ENCODE measurements around the gene OS9. TPM values are rescaled to one million over a fixed set of nuclear protein-coding genes. Genes with fewer than 3 reads are reported as not detected.

Gene OS9
- polyA plus RNA-seq, 2 of the 4 experiments (the other 2 are of a cell fraction) = 128 to 183 TPM

DNA sequence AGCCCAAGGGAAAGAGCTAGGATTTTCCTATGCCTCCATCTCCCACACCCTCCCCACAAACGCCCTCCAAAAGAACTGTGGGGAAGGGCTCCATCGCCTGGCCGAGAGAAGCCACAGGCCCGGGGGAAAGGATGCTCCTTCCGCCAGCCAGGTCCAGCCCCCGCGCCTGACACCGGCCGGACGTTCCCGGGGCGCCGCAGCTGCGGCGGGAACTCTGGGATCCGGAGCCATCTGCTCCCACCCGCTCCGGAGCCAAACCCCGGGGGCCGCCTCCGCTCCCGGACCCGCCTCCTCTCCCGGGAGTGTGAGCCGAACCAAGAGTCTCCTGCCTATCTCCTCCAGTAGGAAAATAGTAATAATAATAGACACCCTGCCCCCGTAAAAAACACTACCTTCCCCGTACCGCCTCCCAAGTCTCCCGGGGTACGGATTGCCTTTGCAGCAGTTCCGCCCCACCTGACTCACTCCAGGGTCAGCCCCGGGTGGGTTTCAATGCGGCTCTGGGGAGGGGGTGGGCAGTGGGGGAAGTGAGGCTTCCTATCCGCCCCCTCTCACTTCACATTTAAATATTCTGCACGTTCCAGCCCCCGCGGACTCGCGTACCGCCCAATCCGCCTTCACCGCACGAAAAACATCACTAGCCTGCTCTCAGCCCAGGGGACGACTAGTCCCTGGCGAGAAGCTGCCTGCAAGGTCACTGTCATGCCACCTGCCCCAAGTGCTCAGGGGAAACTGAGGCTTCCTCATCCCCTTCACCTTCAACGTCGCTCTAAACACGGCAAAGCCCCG, 42.2 kb downstream of the OS9 start:
- Histone ChIP-seq H3K4me3 (peak overlapping the region; percentile 60), H3K4me1 (peaks cover 27% of the 10 kb centered on the region), H3K4me2 (peak overlapping the region; percentile 100), H3K9me3 (no peaks in the 10 kb centered on the region), H3K27ac (peak overlapping the region; percentile 39 to 74; a peak in 5 of 6 replicates)
- DNase-seq (ENCODE audit: low read depth in 1 of 2, low spot score in 1 of 2) (peak in 1 of 2 experiments; percentile 67), ATAC-seq (peak; percentile 61 to 83), FAIRE-seq (no peak)
- WGBS (ENCODE audit: missing lambda C conversion rate) = 2% methylated on average over 44 of the region's 49 CpGs
- TF ChIP-seq MAZ (IDR thresholded peaks at IDR 0.05; ENCODE audit: borderline replicate concordance, low read depth, low read length) (no peak), PHF8 (IDR thresholded peaks at IDR 0.05; ENCODE audit: borderline replicate concordance, low read depth) (no peak), HOXB5 (CRISPR knock-in tag; IDR thresholded peaks at IDR 0.05) (no peak), KDM5A (IDR thresholded peaks at IDR 0.05) (no peak), SMC3 (IDR thresholded peaks at IDR 0.05) (peak; percentile 45), BCL3 (IDR thresholded peaks at IDR 0.05) (no peak), GATA3 (IDR thresholded peaks at IDR 0.05; ENCODE audit: borderline replicate concordance) (no peak), RNF2 (IDR thresholded peaks at IDR 0.05; ENCODE audit: borderline replicate concordance, low read depth) (no peak; the same call in 1 of the 2 replicates), RCOR1 (IDR thresholded peaks at IDR 0.05; ENCODE audit: low read depth, low read length) (no peak), RAD21 (conservative IDR thresholded peaks at IDR 0.05 in 1 of 2, IDR thresholded peaks at IDR 0.05 in 1 of 2) (peak; percentile 54 to 60; a peak in 4 of 5 replicates), EHMT2 (IDR thresholded peaks at IDR 0.05; ENCODE audit: low read depth) (no peak), HOXB13 (CRISPR knock-in tag; IDR thresholded peaks at IDR 0.05; ENCODE audit: low read depth) (no peak)
- TF ChIP-seq, protein P1, sequence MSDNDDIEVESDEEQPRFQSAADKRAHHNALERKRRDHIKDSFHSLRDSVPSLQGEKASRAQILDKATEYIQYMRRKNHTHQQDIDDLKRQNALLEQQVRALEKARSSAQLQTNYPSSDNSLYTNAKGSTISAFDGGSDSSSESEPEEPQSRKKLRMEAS (IDR thresholded peaks at IDR 0.05) = peak; percentile 49
- TF ChIP-seq, protein P2, sequence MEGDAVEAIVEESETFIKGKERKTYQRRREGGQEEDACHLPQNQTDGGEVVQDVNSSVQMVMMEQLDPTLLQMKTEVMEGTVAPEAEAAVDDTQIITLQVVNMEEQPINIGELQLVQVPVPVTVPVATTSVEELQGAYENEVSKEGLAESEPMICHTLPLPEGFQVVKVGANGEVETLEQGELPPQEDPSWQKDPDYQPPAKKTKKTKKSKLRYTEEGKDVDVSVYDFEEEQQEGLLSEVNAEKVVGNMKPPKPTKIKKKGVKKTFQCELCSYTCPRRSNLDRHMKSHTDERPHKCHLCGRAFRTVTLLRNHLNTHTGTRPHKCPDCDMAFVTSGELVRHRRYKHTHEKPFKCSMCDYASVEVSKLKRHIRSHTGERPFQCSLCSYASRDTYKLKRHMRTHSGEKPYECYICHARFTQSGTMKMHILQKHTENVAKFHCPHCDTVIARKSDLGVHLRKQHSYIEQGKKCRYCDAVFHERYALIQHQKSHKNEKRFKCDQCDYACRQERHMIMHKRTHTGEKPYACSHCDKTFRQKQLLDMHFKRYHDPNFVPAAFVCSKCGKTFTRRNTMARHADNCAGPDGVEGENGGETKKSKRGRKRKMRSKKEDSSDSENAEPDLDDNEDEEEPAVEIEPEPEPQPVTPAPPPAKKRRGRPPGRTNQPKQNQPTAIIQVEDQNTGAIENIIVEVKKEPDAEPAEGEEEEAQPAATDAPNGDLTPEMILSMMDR (IDR thresholded peaks at IDR 0.05) = peak; percentile 46
- TF ChIP-seq, protein P3, sequence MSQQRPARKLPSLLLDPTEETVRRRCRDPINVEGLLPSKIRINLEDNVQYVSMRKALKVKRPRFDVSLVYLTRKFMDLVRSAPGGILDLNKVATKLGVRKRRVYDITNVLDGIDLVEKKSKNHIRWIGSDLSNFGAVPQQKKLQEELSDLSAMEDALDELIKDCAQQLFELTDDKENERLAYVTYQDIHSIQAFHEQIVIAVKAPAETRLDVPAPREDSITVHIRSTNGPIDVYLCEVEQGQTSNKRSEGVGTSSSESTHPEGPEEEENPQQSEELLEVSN (IDR thresholded peaks at IDR 0.05; ENCODE audit: borderline replicate concordance, low read depth) = no peak
- ChIA-PET POLR2A (interaction anchor here (0.6 to 1.9 kb wide), 4 partner anchors 8 to 610 kb away, joined by 3 to 14 read pairs (median 3); no protein-coding TSS in a partner anchor), CTCF (interaction anchor here (0.6 to 10.7 kb wide), 30 partner anchors 9 to 276 kb away, joined by 3 to 242 read pairs (median 4); partner anchors contain the start of genes B4GALNT1, CYP27B1, OS9 and PIP4K2C)

- ATAC-seq = peak in 1 of 2 experiments; percentile 15; a peak in 3 of 6 replicates
- Histone ChIP-seq H3K4me1 (peaks cover 27% of the 10 kb centered on the region), H3K4me3 (peak overlapping the region; percentile 60), H3K4me2 (peak overlapping the region; percentile 100), H3K27ac (peak overlapping the region in 1 of 2 experiments; percentile 80; a peak in 3 of 6 replicates), H3K9me3 (no peaks in the 10 kb centered on the region)
- no peak for TF ChIP-seq NFE2L2 (conservative IDR thresholded peaks at IDR 0.05; ENCODE audit: low read length)
- TF ChIP-seq ZFP36 (IDR thresholded peaks at IDR 0.05; ENCODE audit: borderline replicate concordance, partially characterized antibody) = peak; percentile 81
- no peak for DNase-seq (ENCODE audit: low read depth in 1 of 2, low spot score in 1 of 2)
- ChIA-PET POLR2A (interaction anchor here (1.5 kb wide), 1 partner anchor 11 kb away, joined by 6 read pairs; no protein-coding TSS in a partner anchor), CTCF (interaction anchor here (0.7 to 10.7 kb wide), 18 partner anchors 8 to 274 kb away, joined by 3 to 242 read pairs (median 4); partner anchors contain the start of genes B4GALNT1, CYP27B1, OS9 and PIP4K2C)
- WGBS (ENCODE audit: missing lambda C conversion rate) = 19% methylated on average over 28 of the region's 31 CpGs
- no peak for FAIRE-seq
Observed at GRCh38 chr12:57736741-57737466, 43.0 kb downstream of the OS9 start.

Data from A549 (cell line).